OCI-LY7 (cell line): ENCODE data around the gene SMPD2.

Experiments
- EZH2phosphoT487 ChIP-seq: fragments of 200-600 bp; sonication (generic); IDR thresholded peaks from 2 replicates; pipeline ENCODE4 v1.6.1; 2018; ENCODE audit warnings: low read depth, borderline replicate concordance, mild to moderate bottlenecking, mixed run types, antibody characterized with exemption, low read length, moderate library complexity, mixed read lengths
- TF ChIP-seq, protein P1 (sequence below): fragments of 200-600 bp; sonication (generic); conservative IDR thresholded peaks from 2 replicates; pipeline ENCODE4 v1.5.1; 2014; ENCODE audit warnings: mild to moderate bottlenecking, antibody characterized with exemption, low read length, moderate library complexity, mixed read lengths

DNA sequence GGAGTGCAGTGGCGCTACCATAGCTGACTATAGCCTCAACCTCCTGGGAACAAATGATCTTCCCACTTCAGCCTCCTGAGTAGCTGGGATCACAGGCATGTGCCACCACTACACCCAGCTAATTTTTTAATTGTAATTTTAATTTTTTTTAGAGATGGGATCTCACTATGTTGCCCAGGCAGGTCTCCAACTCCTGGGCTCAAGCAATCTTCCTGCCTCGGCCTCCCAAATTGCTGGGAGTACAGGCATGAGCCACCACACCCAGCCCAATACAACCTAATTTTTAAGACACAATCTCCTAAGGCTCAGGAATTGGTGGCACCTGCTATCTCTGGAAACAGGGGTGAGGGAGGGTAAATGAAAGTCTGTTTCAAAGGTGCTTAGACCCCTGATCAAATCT is 36.7 kb downstream of the SMPD2 start:
- TF ChIP-seq, protein P1, sequence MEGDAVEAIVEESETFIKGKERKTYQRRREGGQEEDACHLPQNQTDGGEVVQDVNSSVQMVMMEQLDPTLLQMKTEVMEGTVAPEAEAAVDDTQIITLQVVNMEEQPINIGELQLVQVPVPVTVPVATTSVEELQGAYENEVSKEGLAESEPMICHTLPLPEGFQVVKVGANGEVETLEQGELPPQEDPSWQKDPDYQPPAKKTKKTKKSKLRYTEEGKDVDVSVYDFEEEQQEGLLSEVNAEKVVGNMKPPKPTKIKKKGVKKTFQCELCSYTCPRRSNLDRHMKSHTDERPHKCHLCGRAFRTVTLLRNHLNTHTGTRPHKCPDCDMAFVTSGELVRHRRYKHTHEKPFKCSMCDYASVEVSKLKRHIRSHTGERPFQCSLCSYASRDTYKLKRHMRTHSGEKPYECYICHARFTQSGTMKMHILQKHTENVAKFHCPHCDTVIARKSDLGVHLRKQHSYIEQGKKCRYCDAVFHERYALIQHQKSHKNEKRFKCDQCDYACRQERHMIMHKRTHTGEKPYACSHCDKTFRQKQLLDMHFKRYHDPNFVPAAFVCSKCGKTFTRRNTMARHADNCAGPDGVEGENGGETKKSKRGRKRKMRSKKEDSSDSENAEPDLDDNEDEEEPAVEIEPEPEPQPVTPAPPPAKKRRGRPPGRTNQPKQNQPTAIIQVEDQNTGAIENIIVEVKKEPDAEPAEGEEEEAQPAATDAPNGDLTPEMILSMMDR, result no peak
- TF ChIP-seq EZH2phosphoT487, result no peak
